ENCODE data around the gene AFAP1.

The AFAP1 gene

DNA sequence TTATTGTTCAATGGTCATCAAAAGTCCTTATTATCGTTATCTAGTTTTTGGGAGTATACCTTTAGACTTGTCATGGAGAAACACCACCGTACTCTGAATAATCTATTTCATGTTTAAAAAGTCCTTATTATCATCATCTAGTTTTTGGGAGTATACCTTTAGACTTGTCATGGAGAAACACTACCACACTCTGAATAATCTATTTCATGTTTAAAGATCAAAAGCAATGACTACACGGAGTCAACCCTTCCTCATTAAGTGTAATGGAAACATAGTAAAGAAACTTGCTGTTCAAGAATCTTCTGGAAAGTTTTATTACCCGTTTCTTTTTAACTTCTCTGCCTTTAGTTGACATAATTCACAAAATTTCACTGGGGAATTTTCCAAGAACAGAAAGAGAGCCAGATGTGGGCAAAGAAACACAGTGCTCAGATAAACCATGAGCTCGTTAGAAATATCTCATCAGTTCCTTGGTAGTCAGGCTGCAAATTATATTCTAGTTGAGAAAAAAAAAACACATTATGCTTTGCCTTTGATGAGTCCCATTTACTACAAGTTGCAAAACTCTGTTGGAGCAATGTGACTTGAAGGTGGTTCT is 158.8 kb downstream of the AFAP1 start:
- no peak for DNase-seq

DNA sequence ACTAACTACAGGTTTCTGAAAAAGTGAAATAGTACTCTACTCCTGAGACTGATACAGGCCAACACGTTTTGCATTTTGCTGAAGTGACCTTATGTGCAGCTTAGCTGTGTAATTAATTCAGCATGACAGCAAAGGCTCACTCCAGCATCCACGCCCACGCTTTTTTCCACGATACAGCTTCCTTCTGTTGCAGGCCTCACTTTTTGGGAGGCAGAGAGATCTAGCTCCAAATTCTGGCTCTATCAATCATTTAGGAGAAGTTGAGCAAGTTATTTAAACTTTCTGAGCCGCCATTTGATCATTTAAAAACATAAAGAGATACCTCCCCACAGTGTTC is 160.3 kb downstream of the AFAP1 start:
- DNase-seq = no peak

- no peak for DNase-seq
Measured at GRCh38 chr4:7778510-7779431, 160.9 kb downstream of the AFAP1 start.

- DNase-seq = no peak
Measured at GRCh38 chr4:7777871-7778509, 161.7 kb downstream of the AFAP1 start.

- DNase-seq = no peak
Measured at GRCh38 chr4:7777017-7777710, 162.5 kb downstream of the AFAP1 start.

- no peak for DNase-seq
Measured at GRCh38 chr4:7775396-7775795, 164.3 kb downstream of the AFAP1 start.

DNA sequence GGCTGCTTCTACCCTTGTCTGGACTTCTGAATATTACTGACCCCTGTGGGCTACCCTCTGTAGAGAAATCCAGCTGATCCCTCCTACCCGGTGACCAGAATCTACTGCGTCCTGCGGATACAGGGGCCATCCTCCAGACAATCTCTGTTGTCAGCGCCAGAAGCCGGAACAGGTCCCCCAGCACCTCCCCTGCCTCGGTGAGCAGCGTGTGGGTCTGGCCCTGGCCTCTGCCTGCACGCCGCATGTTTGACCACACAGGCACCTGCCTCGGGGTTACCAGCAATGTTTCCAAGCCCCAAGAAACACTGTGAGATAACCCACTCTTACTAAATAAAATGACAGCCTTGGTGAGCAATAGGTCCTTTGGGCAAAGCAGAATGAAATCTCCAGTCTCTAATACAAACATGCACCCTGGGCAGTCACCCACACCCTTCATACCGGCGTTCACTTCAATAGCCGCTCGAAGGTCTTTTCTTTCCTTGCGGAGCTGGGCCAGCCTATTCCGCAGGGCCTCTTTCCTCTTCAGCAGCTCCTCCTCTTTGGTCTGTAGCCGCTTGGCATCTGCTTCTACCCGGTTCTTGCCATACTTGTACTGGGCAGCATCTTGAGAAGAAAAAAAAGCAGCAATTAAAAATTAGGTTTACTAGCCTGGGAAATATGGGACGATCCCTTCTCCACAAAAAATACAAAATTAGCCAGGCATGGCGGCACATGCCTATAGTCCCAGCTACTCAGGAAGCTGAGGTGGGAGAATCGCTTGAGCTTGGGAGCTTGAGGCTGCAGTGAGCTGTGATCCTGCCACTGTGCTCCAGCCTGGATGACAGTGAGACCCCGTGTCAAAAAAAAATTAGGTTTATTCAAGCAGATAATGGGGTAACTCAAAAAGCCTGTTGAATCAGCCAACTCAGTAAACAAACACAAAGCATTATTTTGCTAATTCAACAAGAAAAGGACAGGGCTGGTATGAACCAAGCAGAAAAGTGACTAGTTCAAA is 165.1 kb downstream of the AFAP1 start:
- no peak for DNase-seq

- no peak for DNase-seq
Measured at GRCh38 chr4:7773401-7774180, 166.1 kb downstream of the AFAP1 start.

DNA sequence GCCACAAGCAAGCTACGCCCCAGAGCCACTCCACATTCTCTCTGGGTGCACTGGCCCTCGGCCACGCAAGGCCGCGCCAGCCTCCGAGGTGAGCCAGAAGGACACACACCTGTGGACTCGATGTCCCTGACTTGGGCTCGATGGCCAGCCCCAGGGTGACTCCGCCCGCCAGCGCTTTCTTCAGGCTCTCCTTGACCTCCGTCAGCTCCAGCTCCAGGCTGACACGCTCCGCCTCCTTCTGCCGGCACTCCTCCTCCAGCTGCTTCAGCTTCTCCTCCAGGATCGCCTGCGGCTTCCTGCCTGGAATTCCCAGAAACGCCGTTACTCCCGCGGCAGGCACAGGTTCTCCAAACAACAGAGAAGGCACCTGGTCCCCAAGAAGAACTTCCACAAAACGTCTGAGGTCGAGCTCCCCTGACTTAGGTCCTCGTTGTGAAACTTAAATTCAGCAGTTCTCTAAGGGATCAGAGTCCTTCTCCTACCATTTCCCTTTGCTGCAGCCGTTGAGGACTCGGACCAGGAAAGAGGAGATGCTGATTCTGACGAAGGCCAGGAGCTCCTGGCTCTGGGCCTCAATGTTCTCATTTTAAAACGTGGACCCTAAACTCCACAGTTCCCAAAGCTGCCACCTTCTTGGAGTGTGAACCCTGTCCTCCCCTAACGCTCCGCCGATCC is 166.8 kb downstream of the AFAP1 start:
- DNase-seq = no peak

- peak; percentile 44 for DNase-seq
Measured at GRCh38 chr4:7771541-7772507, 167.8 kb downstream of the AFAP1 start.

- DNase-seq = no peak
Measured at GRCh38 chr4:7771056-7771455, 168.6 kb downstream of the AFAP1 start.

DNA sequence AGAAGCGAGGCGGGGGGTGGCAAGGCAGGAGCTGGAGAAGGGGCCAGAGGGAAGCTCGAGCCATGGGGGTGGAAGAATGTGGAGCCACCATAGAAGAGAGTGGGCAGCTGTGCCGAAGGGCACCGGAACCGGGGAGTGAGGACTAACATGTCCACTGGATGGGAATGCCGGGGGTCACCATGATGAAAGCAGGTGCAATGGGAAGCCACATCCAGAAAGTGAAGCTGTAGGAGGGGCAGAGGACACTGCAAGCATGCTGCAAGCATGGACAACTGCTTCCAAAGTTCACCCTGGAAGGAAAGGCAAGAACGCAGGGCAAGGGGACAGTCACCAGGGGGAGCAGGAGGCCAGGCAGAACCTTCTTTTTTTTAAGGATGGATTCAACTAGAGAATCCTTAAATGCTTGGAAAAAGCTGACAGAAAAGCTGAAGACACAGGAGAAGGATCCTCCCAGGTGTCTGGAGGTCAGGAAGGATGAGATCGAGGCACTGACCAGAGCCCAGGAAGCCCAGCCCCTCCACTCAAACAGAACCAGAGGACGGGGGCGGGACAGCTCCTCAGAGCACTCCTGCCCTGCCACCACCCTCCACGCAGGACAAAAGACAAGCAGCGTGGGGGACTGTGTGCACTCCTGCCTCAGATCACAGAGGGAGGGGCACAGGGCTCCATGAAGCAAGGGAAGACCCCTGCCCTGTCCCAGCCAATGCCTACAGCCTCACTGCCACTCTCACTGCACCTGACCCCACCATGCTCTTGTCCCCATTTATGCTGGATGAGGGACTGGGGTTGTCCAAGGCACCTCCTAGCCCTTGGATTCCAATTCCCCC is 169.2 kb downstream of the AFAP1 start:
- DNase-seq = peak; percentile 8

DNA sequence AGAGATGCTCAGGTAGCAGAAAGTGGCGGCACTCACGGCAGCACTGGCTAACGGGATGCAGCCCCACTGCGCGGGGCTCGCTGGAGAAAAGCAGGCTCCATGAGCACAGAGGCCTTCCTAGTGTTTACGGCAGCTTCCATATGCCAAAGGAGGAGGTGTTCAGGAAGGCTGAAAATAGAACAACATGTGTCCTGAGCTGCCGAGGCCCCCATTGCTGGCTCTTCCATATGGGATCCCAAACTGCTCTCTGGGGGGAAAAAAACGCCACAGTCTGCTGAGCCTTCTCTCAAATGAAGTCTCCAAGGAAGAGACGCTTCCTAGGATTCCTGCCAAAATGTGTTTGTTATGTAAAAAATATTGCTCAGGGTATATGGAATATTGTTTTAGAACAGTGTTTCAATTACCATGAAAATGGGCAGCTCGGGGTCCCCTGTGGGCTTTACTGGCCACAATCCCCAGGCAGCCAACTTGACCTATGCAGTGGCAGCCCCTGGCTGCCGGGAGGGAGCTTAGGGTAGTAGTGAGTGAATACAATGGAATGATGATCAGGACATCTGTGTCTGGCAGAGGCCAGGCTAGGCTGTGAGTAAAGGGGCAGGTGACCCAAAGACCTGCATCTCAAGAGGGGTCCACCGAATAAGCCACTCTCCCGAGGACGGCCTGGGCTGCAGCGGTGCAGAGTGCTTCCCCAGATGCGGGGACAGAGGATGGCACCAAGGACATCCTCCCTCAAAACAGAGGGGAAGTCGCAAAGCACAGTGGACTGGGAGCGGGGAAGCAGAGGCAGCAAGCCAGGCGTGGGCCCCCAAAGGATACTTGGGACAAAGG is 170.1 kb downstream of the AFAP1 start:
- no peak for DNase-seq

DNA sequence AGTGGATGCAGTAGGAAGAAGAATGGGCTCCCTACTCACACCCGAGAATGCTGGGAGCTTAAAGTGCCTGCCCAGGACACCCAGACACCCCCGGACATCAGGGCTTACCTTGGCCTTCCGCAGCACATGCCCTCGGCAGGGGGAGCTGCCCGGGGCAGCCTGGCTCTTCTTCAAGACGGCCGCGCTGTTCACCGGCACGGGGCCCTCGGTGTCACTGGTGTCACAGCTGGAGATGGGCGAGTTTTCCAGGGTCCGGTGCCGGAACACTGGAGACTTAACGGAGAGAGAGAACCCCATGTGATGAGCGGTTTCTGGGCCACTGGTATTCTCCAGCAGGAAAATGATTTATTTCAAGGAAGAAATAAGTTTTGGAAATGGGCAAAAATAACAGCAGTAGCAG is 170.9 kb downstream of the AFAP1 start:
- DNase-seq = no peak

- no peak for DNase-seq
Measured at GRCh38 chr4:7767966-7768365, 171.7 kb downstream of the AFAP1 start.

DNA sequence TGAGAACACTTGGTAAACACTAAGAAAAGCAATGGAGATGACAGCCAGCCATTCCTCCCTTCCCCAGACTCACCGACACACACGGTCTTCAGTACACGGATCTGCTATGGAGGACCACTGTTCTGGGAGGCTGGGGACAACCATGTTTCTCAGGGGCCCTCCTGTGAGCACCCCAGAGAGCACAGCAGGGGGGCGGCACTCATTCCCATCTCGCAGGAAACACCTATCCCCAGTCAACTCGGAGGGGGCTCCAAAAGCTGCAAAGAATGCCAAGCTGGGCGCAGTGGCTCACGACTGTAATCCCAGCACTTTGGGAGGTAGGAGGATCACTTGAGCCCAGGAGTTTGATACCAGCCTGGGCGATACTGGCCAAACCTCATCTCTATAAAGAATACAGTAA is 172.1 kb downstream of the AFAP1 start:
- no peak for DNase-seq

DNA sequence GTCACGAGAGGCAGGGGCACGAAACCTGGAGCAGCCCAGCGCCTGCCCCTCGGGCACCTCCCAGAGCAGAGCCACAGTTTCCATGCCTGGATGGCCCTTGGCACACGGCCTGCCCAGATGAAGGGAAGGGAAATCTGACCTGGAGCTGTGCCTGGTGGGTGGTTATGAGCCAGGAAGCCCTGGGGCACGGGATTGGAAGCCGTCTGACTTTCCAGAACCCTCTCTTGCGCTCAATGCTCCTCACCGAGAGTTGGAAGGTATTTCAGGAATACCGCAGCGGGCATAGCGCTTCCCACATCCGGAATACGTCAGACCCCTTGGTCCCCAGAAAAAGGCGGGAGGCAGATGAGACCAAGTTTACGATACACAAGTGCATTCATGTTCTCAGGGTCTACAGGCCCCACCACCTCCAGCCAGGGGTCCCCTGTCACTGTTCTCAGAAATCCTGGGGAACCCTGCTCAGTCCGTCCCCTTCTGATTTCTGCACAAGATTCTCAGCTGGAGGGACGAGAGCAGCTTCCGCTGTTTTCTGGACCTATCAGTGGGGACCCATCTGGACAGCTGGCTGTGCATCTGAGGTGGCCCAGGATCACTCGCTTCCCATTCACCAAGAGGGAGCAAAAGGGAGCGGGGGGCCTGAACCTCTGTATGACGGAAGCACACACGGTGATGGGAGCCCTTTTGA is 172.9 kb downstream of the AFAP1 start:
- no peak for DNase-seq
